ENCODE results near the gene IFNL1. TPM values are rescaled to one million over a fixed set of nuclear protein-coding genes. Genes with fewer than 3 reads are reported as not detected.

Gene IFNL1
- total and polyA plus RNA-seq, 9 of the 15 experiments (the other 6 are each of a cell fraction or from before 2014, with no cell fraction given): not detected

DNA sequence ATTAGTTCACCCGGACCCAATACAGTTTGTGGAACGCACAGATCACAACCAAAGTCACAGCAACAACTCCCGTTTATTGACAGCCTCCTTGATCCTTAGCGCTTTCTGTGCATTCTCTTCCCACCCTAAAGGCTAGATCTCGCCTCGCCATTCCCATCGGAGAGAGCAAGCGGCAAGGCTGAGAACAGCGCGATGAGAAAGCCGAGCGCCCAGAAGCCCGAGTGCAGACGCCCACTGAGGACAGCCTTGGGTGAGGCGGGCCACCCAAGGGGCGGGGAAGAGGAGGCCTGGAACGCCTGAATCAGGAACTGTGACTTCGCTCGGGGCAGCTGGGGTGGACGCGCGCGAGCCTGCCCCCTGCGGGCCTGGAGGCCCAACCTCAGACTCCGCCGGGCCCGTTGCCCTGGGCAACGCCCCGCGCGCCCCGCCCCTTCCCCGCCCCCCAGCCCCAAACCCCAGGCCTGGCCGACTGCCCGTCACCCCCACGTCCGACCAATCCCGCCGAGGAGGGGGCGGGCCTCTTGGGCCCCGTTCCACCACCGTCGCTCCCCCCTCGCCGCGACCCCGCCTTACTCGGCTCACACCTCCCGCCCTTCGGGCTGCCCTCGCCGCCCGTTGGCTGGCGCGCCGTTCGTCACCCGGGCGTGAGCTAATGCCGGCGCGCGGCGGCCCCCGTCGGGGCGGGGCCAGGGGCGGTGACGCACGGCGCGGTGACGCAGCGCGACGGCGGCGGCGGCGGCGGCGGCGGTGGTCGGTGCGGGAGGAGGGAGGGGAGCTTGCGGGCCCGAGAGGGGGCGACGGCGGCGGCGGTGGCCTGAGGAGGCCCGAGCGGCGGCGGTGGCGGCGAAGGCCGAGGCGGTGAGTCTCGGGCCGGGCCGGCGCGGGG is 45.8 kb downstream of the IFNL1 start, which contains the start of gene SAMD4B (continued):
- TF ChIP-seq, protein P1, sequence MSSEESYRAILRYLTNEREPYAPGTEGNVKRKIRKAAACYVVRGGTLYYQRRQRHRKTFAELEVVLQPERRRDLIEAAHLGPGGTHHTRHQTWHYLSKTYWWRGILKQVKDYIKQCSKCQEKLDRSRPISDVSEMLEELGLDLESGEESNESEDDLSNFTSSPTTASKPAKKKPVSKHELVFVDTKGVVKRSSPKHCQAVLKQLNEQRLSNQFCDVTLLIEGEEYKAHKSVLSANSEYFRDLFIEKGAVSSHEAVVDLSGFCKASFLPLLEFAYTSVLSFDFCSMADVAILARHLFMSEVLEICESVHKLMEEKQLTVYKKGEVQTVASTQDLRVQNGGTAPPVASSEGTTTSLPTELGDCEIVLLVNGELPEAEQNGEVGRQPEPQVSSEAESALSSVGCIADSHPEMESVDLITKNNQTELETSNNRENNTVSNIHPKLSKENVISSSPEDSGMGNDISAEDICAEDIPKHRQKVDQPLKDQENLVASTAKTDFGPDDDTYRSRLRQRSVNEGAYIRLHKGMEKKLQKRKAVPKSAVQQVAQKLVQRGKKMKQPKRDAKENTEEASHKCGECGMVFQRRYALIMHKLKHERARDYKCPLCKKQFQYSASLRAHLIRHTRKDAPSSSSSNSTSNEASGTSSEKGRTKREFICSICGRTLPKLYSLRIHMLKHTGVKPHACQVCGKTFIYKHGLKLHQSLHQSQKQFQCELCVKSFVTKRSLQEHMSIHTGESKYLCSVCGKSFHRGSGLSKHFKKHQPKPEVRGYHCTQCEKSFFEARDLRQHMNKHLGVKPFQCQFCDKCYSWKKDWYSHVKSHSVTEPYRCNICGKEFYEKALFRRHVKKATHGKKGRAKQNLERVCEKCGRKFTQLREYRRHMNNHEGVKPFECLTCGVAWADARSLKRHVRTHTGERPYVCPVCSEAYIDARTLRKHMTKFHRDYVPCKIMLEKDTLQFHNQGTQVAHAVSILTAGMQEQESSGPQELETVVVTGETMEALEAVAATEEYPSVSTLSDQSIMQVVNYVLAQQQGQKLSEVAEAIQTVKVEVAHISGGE (CRISPR knock-in tag; IDR thresholded peaks at IDR 0.05): peak in 1 of 3 experiments; percentile 78; a peak in 1 of 6 replicates
- TF ChIP-seq ZNF551 (CRISPR knock-in tag; IDR thresholded peaks at IDR 0.05): no peak
- TF ChIP-seq HDAC2 (IDR thresholded peaks at IDR 0.05): no peak
- TF ChIP-seq RCOR1 (IDR thresholded peaks at IDR 0.05; ENCODE audit: borderline replicate concordance in 1 of 2, low read depth in 2 of 2, low read length in 2 of 2): peak in 1 of 2 experiments; percentile 78; a peak in 1 of 4 replicates
- TF ChIP-seq TAF7 (tag; IDR thresholded peaks at IDR 0.05): peak; percentile 56
- TF ChIP-seq SOX6 (IDR thresholded peaks at IDR 0.05): peak; percentile 59; the same call in 1 of the 2 replicates
- no peak for TF ChIP-seq NCOA1 (IDR thresholded peaks at IDR 0.05; ENCODE audit: low read depth)
- 0 out of 2 replicates have a peak, but pooled peaks have one; percentile 53 for TF ChIP-seq KAT7 (CRISPR knock-in tag; IDR thresholded peaks at IDR 0.05; ENCODE audit: borderline replicate concordance)
- TF ChIP-seq ZFP36 (IDR thresholded peaks at IDR 0.05; ENCODE audit: low read depth, low read length, partially characterized antibody): peak; percentile 5
- no peak for TF ChIP-seq MAFG (tag; conservative IDR thresholded peaks at IDR 0.05)
- TF ChIP-seq, protein P2, sequence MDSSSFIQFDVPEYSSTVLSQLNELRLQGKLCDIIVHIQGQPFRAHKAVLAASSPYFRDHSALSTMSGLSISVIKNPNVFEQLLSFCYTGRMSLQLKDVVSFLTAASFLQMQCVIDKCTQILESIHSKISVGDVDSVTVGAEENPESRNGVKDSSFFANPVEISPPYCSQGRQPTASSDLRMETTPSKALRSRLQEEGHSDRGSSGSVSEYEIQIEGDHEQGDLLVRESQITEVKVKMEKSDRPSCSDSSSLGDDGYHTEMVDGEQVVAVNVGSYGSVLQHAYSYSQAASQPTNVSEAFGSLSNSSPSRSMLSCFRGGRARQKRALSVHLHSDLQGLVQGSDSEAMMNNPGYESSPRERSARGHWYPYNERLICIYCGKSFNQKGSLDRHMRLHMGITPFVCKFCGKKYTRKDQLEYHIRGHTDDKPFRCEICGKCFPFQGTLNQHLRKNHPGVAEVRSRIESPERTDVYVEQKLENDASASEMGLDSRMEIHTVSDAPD (CRISPR knock-in tag; IDR thresholded peaks at IDR 0.05): no peak
- no peak for TF ChIP-seq ZNF146 (CRISPR knock-in tag; IDR thresholded peaks at IDR 0.05; ENCODE audit: unreplicated experiment)
- no peak for TF ChIP-seq TSC22D4 (tag; IDR thresholded peaks at IDR 0.05)
- TF ChIP-seq, protein P3, sequence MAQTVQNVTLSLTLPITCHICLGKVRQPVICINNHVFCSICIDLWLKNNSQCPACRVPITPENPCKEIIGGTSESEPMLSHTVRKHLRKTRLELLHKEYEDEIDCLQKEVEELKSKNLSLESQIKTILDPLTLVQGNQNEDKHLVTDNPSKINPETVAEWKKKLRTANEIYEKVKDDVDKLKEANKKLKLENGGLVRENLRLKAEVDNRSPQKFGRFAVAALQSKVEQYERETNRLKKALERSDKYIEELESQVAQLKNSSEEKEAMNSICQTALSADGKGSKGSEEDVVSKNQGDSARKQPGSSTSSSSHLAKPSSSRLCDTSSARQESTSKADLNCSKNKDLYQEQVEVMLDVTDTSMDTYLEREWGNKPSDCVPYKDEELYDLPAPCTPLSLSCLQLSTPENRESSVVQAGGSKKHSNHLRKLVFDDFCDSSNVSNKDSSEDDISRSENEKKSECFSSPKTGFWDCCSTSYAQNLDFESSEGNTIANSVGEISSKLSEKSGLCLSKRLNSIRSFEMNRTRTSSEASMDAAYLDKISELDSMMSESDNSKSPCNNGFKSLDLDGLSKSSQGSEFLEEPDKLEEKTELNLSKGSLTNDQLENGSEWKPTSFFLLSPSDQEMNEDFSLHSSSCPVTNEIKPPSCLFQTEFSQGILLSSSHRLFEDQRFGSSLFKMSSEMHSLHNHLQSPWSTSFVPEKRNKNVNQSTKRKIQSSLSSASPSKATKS (CRISPR knock-in tag; IDR thresholded peaks at IDR 0.05): no peak
- TF ChIP-seq MAFF (IDR thresholded peaks at IDR 0.05; ENCODE audit: low read length): no peak
- no peak for TF ChIP-seq ZNF175 (CRISPR knock-in tag; IDR thresholded peaks at IDR 0.05; ENCODE audit: low read depth)
- no peak for TF ChIP-seq CBFB (CRISPR knock-in tag; IDR thresholded peaks at IDR 0.05)
- TF ChIP-seq, protein P4, sequence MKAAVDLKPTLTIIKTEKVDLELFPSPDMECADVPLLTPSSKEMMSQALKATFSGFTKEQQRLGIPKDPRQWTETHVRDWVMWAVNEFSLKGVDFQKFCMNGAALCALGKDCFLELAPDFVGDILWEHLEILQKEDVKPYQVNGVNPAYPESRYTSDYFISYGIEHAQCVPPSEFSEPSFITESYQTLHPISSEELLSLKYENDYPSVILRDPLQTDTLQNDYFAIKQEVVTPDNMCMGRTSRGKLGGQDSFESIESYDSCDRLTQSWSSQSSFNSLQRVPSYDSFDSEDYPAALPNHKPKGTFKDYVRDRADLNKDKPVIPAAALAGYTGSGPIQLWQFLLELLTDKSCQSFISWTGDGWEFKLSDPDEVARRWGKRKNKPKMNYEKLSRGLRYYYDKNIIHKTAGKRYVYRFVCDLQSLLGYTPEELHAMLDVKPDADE (conservative IDR thresholded peaks at IDR 0.05; ENCODE audit: control insufficient read depth, low read depth, low read length): peak; percentile 91
- TF ChIP-seq ZNF140 (CRISPR knock-in tag; IDR thresholded peaks at IDR 0.05): no peak
